GM12891 (cell line): ENCODE data around the gene SCAF1.

Experiments
- PAX5 ChIP-seq: IDR thresholded peaks from 2 replicates; pipeline ENCODE4 v1.6.1; 2011; ENCODE audit warnings: low read length, moderate library complexity, mild to moderate bottlenecking; ENCODE audit not compliant: insufficient read depth, severe bottlenecking
- POLR2A ChIP-seq: IDR thresholded peaks from 2 replicates; pipeline ENCODE4 v1.6.1; 2011; ENCODE audit warnings: low read depth, low read length, control low read depth
- POLR2AphosphoS5 ChIP-seq: IDR thresholded peaks from 2 replicates; pipeline ENCODE4 v1.6.1; 2011; ENCODE audit warnings: low read depth, low read length, control low read depth
- TAF1 ChIP-seq: IDR thresholded peaks from 2 replicates; pipeline ENCODE4 v1.6.1; 2011; ENCODE audit warnings: low read depth, low read length, control low read depth

GRCh38 chr19:49593233-49594113 is 48.5 kb upstream of the SCAF1 start:
- TF ChIP-seq POLR2A (no peak), TAF1 (no peak), POLR2AphosphoS5 (no peak), PAX5 (no peak)
